ENCODE results near the gene ZNF385A. TPM values are rescaled to one million over a fixed set of nuclear protein-coding genes. Genes with fewer than 3 reads are reported as not detected.

The ZNF385A gene
- total RNA-seq, 4 donors from 2014 or later, result 1.9 to 17.5 (median 5.7) TPM

GRCh38 chr12:54352022-54352531, 32.5 kb downstream of the ZNF385A start:
- TF ChIP-seq POLR2AphosphoS5 (IDR thresholded peaks at IDR 0.05) (no peak), POLR2A (IDR thresholded peaks at IDR 0.05) (no peak), CTCF (IDR thresholded peaks at IDR 0.05) (no peak), EP300 (IDR thresholded peaks at IDR 0.05; ENCODE audit: low read depth) (no peak)
- peak overlapping the region; percentile 37 to 86 (median 74) for H3K27ac ChIP-seq
- DNase-seq, result peak; percentile 30
- in situ Hi-C loops (cut with MboI; ENCODE audit: low pct_ligation_motif_present in 1 of 4, low pct_unique_long_range_greater_than_20kb in 1 of 4, low sequenced_read_pairs in 3 of 4), result no loop called here
- no peaks in the 10 kb centered on the region for H3K9me3 ChIP-seq
- intact Hi-C loops (cut with DNase I; ENCODE audit: low total_unique reads), result no loop called here
- peaks cover 0 to 37% (median 16%) of the 10 kb centered on the region in 4 donors for H3K36me3 ChIP-seq
- 62 to 68% methylated on average over 2 to 21 of the region's 21 CpGs for WGBS, 2 donors (ENCODE audit: low coverage in 1 of 2)
- H3K27me3 ChIP-seq, result no peaks in the 10 kb centered on the region
- H3K4me1 ChIP-seq, result peaks cover 10 to 36% (median 15%) of the 10 kb centered on the region in 4 donors
- peak overlapping the region in 1 of 4 donors; percentile 7 for H3K4me3 ChIP-seq

- in situ Hi-C loops (cut with MboI; ENCODE audit: low pct_ligation_motif_present in 1 of 4, low pct_unique_long_range_greater_than_20kb in 1 of 4, low sequenced_read_pairs in 3 of 4), result no loop called here
- H3K36me3 ChIP-seq, result peaks cover 0 to 45% (median 20%) of the 10 kb centered on the region in 4 donors
- WGBS, 2 donors (ENCODE audit: low coverage in 1 of 2), result 78 to 80% methylated on average over 3 to 4 of the region's 4 CpGs
- no peak for DNase-seq
- H3K4me3 ChIP-seq, result no peak overlapping the region
- H3K27me3 ChIP-seq, result no peaks in the 10 kb centered on the region
- intact Hi-C loops (cut with DNase I; ENCODE audit: low total_unique reads), result no loop called here
- H3K9me3 ChIP-seq, result no peaks in the 10 kb centered on the region
- TF ChIP-seq CTCF (IDR thresholded peaks at IDR 0.05), result no peak
- no peak for TF ChIP-seq EP300 (IDR thresholded peaks at IDR 0.05; ENCODE audit: low read depth)
- no peak for TF ChIP-seq POLR2AphosphoS5 (IDR thresholded peaks at IDR 0.05)
- TF ChIP-seq POLR2A (IDR thresholded peaks at IDR 0.05), result no peak
- H3K27ac ChIP-seq, result peak overlapping the region in 3 of 4 donors; percentile 72 to 86 (median 76)
- peaks cover 10 to 29% (median 14%) of the 10 kb centered on the region in 4 donors for H3K4me1 ChIP-seq
Observed at GRCh38 chr12:54351341-54351740, 33.2 kb downstream of the ZNF385A start.

- H3K27me3 ChIP-seq, result no peaks in the 10 kb centered on the region
- intact Hi-C loops (cut with DNase I; ENCODE audit: low total_unique reads), result no loop called here
- 48 to 85% methylated on average over 3 of the region's 3 CpGs for WGBS, 2 donors (ENCODE audit: low coverage in 1 of 2)
- no peaks in the 10 kb centered on the region for H3K9me3 ChIP-seq
- TF ChIP-seq EP300 (IDR thresholded peaks at IDR 0.05; ENCODE audit: low read depth), result no peak
- TF ChIP-seq CTCF (IDR thresholded peaks at IDR 0.05), result no peak
- no peak for TF ChIP-seq POLR2AphosphoS5 (IDR thresholded peaks at IDR 0.05)
- no peak for TF ChIP-seq POLR2A (IDR thresholded peaks at IDR 0.05)
- in situ Hi-C loops (cut with MboI; ENCODE audit: low pct_ligation_motif_present in 1 of 4, low pct_unique_long_range_greater_than_20kb in 1 of 4, low sequenced_read_pairs in 3 of 4), result no loop called here
- no peak for DNase-seq
- peak overlapping the region in 3 of 4 donors; percentile 72 to 86 (median 76) for H3K27ac ChIP-seq
- peaks cover 10 to 28% (median 14%) of the 10 kb centered on the region in 4 donors for H3K4me1 ChIP-seq
- H3K36me3 ChIP-seq, result peaks cover 0 to 51% (median 21%) of the 10 kb centered on the region in 4 donors
- H3K4me3 ChIP-seq, result no peak overlapping the region
Observed at GRCh38 chr12:54350743-54351142, 33.8 kb downstream of the ZNF385A start.

GRCh38 chr12:54349679-54350078, 34.9 kb downstream of the ZNF385A start:
- H3K9me3 ChIP-seq, result no peaks in the 10 kb centered on the region
- peaks cover 0 to 61% (median 27%) of the 10 kb centered on the region in 4 donors for H3K36me3 ChIP-seq
- intact Hi-C loops (cut with DNase I; ENCODE audit: low total_unique reads) (no loop called here), in situ Hi-C loops (cut with MboI; ENCODE audit: low pct_ligation_motif_present in 1 of 4, low pct_unique_long_range_greater_than_20kb in 1 of 4, low sequenced_read_pairs in 3 of 4) (no loop called here)
- H3K27me3 ChIP-seq, result no peaks in the 10 kb centered on the region
- H3K27ac ChIP-seq, result no peak overlapping the region
- TF ChIP-seq CTCF (IDR thresholded peaks at IDR 0.05), result no peak
- no peak for TF ChIP-seq POLR2AphosphoS5 (IDR thresholded peaks at IDR 0.05)
- TF ChIP-seq POLR2A (IDR thresholded peaks at IDR 0.05), result no peak
- no peak for TF ChIP-seq EP300 (IDR thresholded peaks at IDR 0.05; ENCODE audit: low read depth)
- no peak overlapping the region for H3K4me3 ChIP-seq
- DNase-seq, result no peak
- H3K4me1 ChIP-seq, result peaks cover 10 to 28% (median 14%) of the 10 kb centered on the region in 4 donors
